HCT116 (cell line): ENCODE results near the gene PDLIM5. TPM values are rescaled to one million over a fixed set of nuclear protein-coding genes. Genes with fewer than 3 reads are reported as not detected.

Experiments used
- ATAC-seq: fragments of 200-7000 bp; cut with Tn5 transposase; 2 replicates; pipeline ENCODE4 v1.9.1; 2020; ENCODE audit warnings: mild to moderate bottlenecking, moderate library complexity
- BruUV-seq: library from RNA; stranded (reverse); fragments of 400-500 nt; replicated peaks from 2 replicates; lab custom pipeline; 2021; lab: Mats Ljungman, UMichigan
- CTCF ChIA-PET: fragments of 300-600 bp; sonication (Branson Sonifier 250); formaldehyde crosslinking; loops from one replicate; lab custom pipeline; 2021; ENCODE audit warnings: antibody characterized with exemption; lab: Charles Lee
- POLR2A ChIA-PET: fragments of 300-600, 350-600 bp; sonication (Branson Sonifier 250); formaldehyde crosslinking; loops from one replicate; lab custom pipeline; 2021; ENCODE audit warnings: antibody characterized with exemption; lab: Charles Lee
- RAD21 ChIA-PET, 2 experiments: fragments of 300-600 bp; sonication (Branson Sonifier 250); formaldehyde crosslinking; loops; one replicate each; lab custom pipeline; 2023; ENCODE audit warnings: low total read pairs in 2 of 2; ENCODE audit not compliant: uncharacterized antibody in 2 of 2, unreplicated experiment in 2 of 2, low non-redundant PET in 1 of 2; lab: Charles Lee
- DNase-seq: peaks from one replicate; pipeline ENCODE4 v3.0.0-alpha.2; 2010; ENCODE audit warnings: low read depth, low spot score
- H2AFZ ChIP-seq: fragments of 200-600 bp; shearing (Covaris generic), sonication (generic); 2 replicates; pipeline ENCODE4 v1.6.1; 2017; ENCODE audit warnings: low read depth, mixed run types, mixed read lengths, antibody characterized with exemption, low read length; ENCODE audit not compliant: poor library complexity, severe bottlenecking
- H3K27ac ChIP-seq: 2 replicates; pipeline ENCODE4 v1.5.1; 2012; ENCODE audit warnings: low read depth, low read length
- H3K27me3 ChIP-seq: fragments of 200-600 bp; sonication (generic); 2 replicates; pipeline ENCODE4 v1.6.1; 2016; ENCODE audit warnings: mixed run types, low read length, mixed read lengths; ENCODE audit not compliant: insufficient read depth
- H3K36me3 ChIP-seq, 2 experiments: fragments of 200-500 bp in 1 of 2; fragments of 200-600 bp in 1 of 2; sonication (Bioruptor generic) in 1 of 2; sonication (generic) in 1 of 2; 2 replicates each; pipeline versions ENCODE4 v1.5.1 to v1.6.1; 2014 to 2016; ENCODE audit warnings: low read length in 2 of 2, inconsistent platforms in 1 of 2, mixed read lengths in 1 of 2, mixed run types in 1 of 2; ENCODE audit not compliant: insufficient read depth in 2 of 2, control insufficient read depth in 1 of 2
- H3K4me1 ChIP-seq, 2 experiments: fragments of 200-600 bp in 1 of 2; sonication (generic) in 1 of 2; 2 replicates each; pipeline versions ENCODE4 v1.5.1 to v1.6.1; 2012 to 2017; ENCODE audit warnings: low read length in 2 of 2, inconsistent platforms in 1 of 2, mild to moderate bottlenecking in 1 of 2, mixed read lengths in 1 of 2, mixed run types in 1 of 2, moderate library complexity in 1 of 2; ENCODE audit not compliant: insufficient read depth in 2 of 2, control insufficient read depth in 1 of 2
- H3K4me2 ChIP-seq: fragments of 200-600 bp; sonication (generic); 2 replicates; pipeline ENCODE4 v1.6.1; 2017; ENCODE audit warnings: mixed run types, low read length, mixed read lengths
- H3K4me3 ChIP-seq, 2 experiments: fragments of 200-600 bp in 1 of 2; sonication (generic) in 1 of 2; replicated peaks in 1 of 2; 2 replicates each; pipeline ENCODE4 v1.5.1; 2011 to 2016; ENCODE audit warnings: low read length in 2 of 2, control low read depth in 1 of 2, low read depth in 1 of 2, mild to moderate bottlenecking in 1 of 2, mixed read lengths in 1 of 2, mixed run types in 1 of 2
- H3K79me2 ChIP-seq: fragments of 200-600 bp; sonication (generic); 2 replicates; pipeline ENCODE4 v1.6.1; 2017; ENCODE audit warnings: mild to moderate bottlenecking, mixed run types, low read length, moderate library complexity, mixed read lengths; ENCODE audit not compliant: insufficient read depth
- H3K9ac ChIP-seq: fragments of 200-600 bp; sonication (generic); 2 replicates; pipeline ENCODE4 v1.6.1; 2016; ENCODE audit warnings: low read length, mixed read lengths
- H3K9me2 ChIP-seq: fragments of 200-600 bp; sonication (generic), shearing (Covaris generic); 2 replicates; pipeline ENCODE4 v1.6.1; 2017; ENCODE audit warnings: mixed run types, mild to moderate bottlenecking, moderate library complexity; ENCODE audit not compliant: insufficient read depth
- H3K9me3 ChIP-seq, 2 experiments: fragments of 200-500 bp in 1 of 2; fragments of 200-600 bp in 1 of 2; sonication (Bioruptor generic) in 1 of 2; sonication (generic) in 1 of 2; 2 replicates each; pipeline ENCODE4 v1.6.1; 2014 to 2017; ENCODE audit warnings: low read length in 2 of 2, mixed read lengths in 2 of 2, inconsistent platforms in 1 of 2, low read depth in 1 of 2, mild to moderate bottlenecking in 1 of 2, mixed run types in 1 of 2, moderate library complexity in 1 of 2; ENCODE audit not compliant: control insufficient read depth in 1 of 2, insufficient read depth in 1 of 2
- H4K20me1 ChIP-seq: fragments of 200-600 bp; sonication (generic), shearing (Covaris generic); 2 replicates; pipeline ENCODE4 v1.6.1; 2017; ENCODE audit warnings: mixed run types, mild to moderate bottlenecking, moderate library complexity; ENCODE audit not compliant: insufficient read depth
- CBX3 ChIP-seq: IDR thresholded peaks from 2 replicates; pipeline ENCODE4 v1.6.1; 2012; ENCODE audit warnings: low read depth
- CEBPB ChIP-seq: IDR thresholded peaks from 2 replicates; pipeline ENCODE4 v1.6.1; 2012; ENCODE audit warnings: low read depth
- FOSL1 ChIP-seq: IDR thresholded peaks from 2 replicates; pipeline ENCODE4 v1.6.1; 2012; ENCODE audit warnings: low read depth
- JUND ChIP-seq: IDR thresholded peaks from 2 replicates; pipeline ENCODE4 v1.6.1; 2012
- POLR2AphosphoS5 ChIP-seq: IDR thresholded peaks from 2 replicates; pipeline ENCODE4 v1.6.1; 2011; ENCODE audit warnings: mild to moderate bottlenecking, low read depth, low read length, moderate library complexity
- RAD21 ChIP-seq: IDR thresholded peaks from 2 replicates; pipeline ENCODE4 v1.6.1; 2012; ENCODE audit warnings: low read depth, mild to moderate bottlenecking
- SP1 ChIP-seq: IDR thresholded peaks from 2 replicates; pipeline ENCODE4 v1.6.1; 2012; ENCODE audit warnings: low read depth
- TCF7L2 ChIP-seq: IDR thresholded peaks from 2 replicates; pipeline ENCODE4 v1.7.0; 2011; ENCODE audit warnings: borderline replicate concordance, inconsistent platforms; ENCODE audit not compliant: insufficient read depth, insufficient read length; ENCODE audit errors: extremely low read depth
- YY1 ChIP-seq: IDR thresholded peaks from 2 replicates; pipeline ENCODE4 v1.6.1; 2011; ENCODE audit warnings: low read length, low read depth, moderate library complexity, mild to moderate bottlenecking; ENCODE audit not compliant: insufficient replicate concordance; ENCODE audit errors: extremely low read depth
- intact Hi-C: fragments of 100-400 bp; cut with micrococcal nuclease; formaldehyde crosslinking; loops from 2 replicates; pipeline ENCODE4 v1.10.0; 2022
- total RNA-seq: library from RNA; stranded (reverse); gene quantifications from one replicate; pipeline ENCODE4 v1.2.1, GENCODE V29; 2021; ENCODE audit not compliant: unreplicated experiment

The PDLIM5 gene
- total RNA-seq, 1 experiment from 2014 or later, result 130 TPM

- RAD21 ChIA-PET, result no interaction called here
- Histone ChIP-seq H3K9me2 (no peaks in the 10 kb centered on the region), H3K36me3 (no peaks in the 10 kb centered on the region), H4K20me1 (no peaks in the 10 kb centered on the region), H3K9me3 (no peaks in the 10 kb centered on the region), H3K27ac (peak overlapping the region; percentile 54; the same call in 1 of the 2 replicates), H2AFZ (peak overlapping the region; percentile 66), H3K9ac (no peak overlapping the region), H3K79me2 (peaks cover 10% of the 10 kb centered on the region), H3K4me1 (peaks cover 15 to 35% of the 10 kb centered on the region in 2 experiments; a peak in 3 of 4 replicates), H3K4me2 (peak overlapping the region; percentile 14; the same call in 1 of the 2 replicates), H3K27me3 (no peaks in the 10 kb centered on the region), H3K4me3 (no peak overlapping the region)
- POLR2A ChIA-PET, result no interaction called here
- peak; percentile 73 for TF ChIP-seq TCF7L2
- TF ChIP-seq POLR2AphosphoS5, result no peak
- no peak; the same call in 1 of the 2 replicates for TF ChIP-seq CEBPB
- peak; percentile 23; the same call in 1 of the 2 replicates for TF ChIP-seq JUND
- TF ChIP-seq SP1, result 0 out of 2 replicates have a peak, but pooled peaks have one; percentile 12
- 0 out of 2 replicates have a peak, but pooled peaks have one; percentile 20 for TF ChIP-seq FOSL1
- TF ChIP-seq RAD21, result no peak
- no peak for DNase-seq
- ATAC-seq, result no peak
- BruUV-seq, result no TSS peak
- CTCF ChIA-PET, result no interaction called here
- intact Hi-C loops, result no loop called here
Measured at GRCh38 chr4:94447754-94448411, 3.9 kb upstream of the PDLIM5 start.

DNA sequence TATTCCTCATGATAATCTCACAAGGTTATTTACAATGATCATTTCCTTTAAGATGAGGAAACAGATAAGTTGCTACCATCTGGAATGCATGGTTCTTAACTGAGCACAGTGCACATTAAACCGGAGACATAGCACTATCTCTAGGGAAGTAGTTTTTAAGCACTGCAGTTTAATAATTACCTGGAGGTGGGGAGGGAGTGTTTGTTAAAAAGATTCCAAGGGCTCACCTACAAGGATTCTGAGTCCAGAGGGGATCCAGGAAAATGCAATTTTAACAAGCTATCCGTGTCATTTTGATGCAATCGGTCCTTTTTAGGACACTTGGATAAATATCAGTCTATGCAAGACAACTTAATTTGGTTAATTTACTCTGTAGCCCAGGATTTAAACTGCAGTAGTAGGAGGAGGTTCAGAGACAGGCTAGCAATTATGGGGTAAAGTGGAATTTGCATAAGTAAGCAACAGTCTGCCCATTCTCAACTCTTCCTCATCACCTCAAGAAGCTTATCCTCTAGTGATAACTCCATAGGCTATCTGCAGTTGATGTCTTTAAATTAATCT lies 2.8 kb upstream of the PDLIM5 start:
- ATAC-seq (no peak), DNase-seq (no peak)
- peaks cover 20% of the 10 kb centered on the region for H3K79me2 ChIP-seq
- H3K9me3 ChIP-seq, result no peaks in the 10 kb centered on the region
- H3K9me2 ChIP-seq, result no peaks in the 10 kb centered on the region
- peak overlapping the region; percentile 66 for H2AFZ ChIP-seq
- TF ChIP-seq TCF7L2 (no peak), CBX3 (no peak), YY1 (no peak)
- TF ChIP-seq, all 23 proteins: peak for 0
- ChIA-PET POLR2A (no interaction called here), CTCF (interaction anchor here (0.9 kb wide), 1 partner anchor 42 kb away, joined by 3 read pairs; no protein-coding TSS in a partner anchor), RAD21 (no interaction called here)
- intact Hi-C loops, result no loop called here
- no peak overlapping the region for H3K4me2 ChIP-seq
- H4K20me1 ChIP-seq, result no peaks in the 10 kb centered on the region
- BruUV-seq, result no TSS peak
- no peak overlapping the region for H3K4me3 ChIP-seq
- H3K36me3 ChIP-seq, result no peaks in the 10 kb centered on the region
- peak overlapping the region; percentile 54; the same call in 1 of the 2 replicates for H3K27ac ChIP-seq
- no peak overlapping the region for H3K9ac ChIP-seq
- H3K27me3 ChIP-seq, result no peaks in the 10 kb centered on the region
- H3K4me1 ChIP-seq, result peaks cover 24 to 45% of the 10 kb centered on the region in 2 experiments
